NB4 (cell line): ENCODE measurements around the gene CSNK1A1L.

Experiments
- CTCF ChIP-seq: IDR thresholded peaks from one replicate; pipeline ENCODE4 v1.5.1; 2012; ENCODE audit warnings: low read depth, low read length
- MYC ChIP-seq: IDR thresholded peaks from 2 replicates; pipeline ENCODE4 v1.6.1; 2011; ENCODE audit warnings: low read depth, low read length
- POLR2A ChIP-seq: IDR thresholded peaks from 2 replicates; pipeline ENCODE4 v1.6.1; 2011; ENCODE audit warnings: mild to moderate bottlenecking; ENCODE audit not compliant: insufficient read length; ENCODE audit errors: extremely low read depth

- TF ChIP-seq POLR2A, result no peak
- no peak for TF ChIP-seq CTCF
- TF ChIP-seq MYC, result no peak
Observed at GRCh38 chr13:37107456-37107855, 2.0 kb upstream of the CSNK1A1L start.
